22Rv1 (cell line): ENCODE measurements around the gene G6PC1.
"Not testable (repeated sequence)": the region's sequence is repeated elsewhere in the genome, so short reads cannot be mapped to it uniquely, and the experiment has no call there.

Experiments used
- H3K27ac ChIP-seq: fragments of 450-650 bp; 2 replicates; pipeline ENCODE4 v1.5.1; 2017
- ZFX ChIP-seq: fragments of 450-650 bp; IDR thresholded peaks from 2 replicates; pipeline ENCODE4 v1.6.1; 2017; ENCODE audit warnings: antibody characterized with exemption, borderline replicate concordance
- TF ChIP-seq, protein P1 (sequence below): fragments of 450-650 bp; IDR thresholded peaks from 2 replicates; pipeline ENCODE4 v1.5.1; 2017; ENCODE audit warnings: mild to moderate bottlenecking

Gene G6PC1

GRCh38 chr17:42889809-42890208 is 10.8 kb upstream of the G6PC1 start:
- no peak overlapping the region for H3K27ac ChIP-seq
- no peak for TF ChIP-seq ZFX
- TF ChIP-seq, protein P1, sequence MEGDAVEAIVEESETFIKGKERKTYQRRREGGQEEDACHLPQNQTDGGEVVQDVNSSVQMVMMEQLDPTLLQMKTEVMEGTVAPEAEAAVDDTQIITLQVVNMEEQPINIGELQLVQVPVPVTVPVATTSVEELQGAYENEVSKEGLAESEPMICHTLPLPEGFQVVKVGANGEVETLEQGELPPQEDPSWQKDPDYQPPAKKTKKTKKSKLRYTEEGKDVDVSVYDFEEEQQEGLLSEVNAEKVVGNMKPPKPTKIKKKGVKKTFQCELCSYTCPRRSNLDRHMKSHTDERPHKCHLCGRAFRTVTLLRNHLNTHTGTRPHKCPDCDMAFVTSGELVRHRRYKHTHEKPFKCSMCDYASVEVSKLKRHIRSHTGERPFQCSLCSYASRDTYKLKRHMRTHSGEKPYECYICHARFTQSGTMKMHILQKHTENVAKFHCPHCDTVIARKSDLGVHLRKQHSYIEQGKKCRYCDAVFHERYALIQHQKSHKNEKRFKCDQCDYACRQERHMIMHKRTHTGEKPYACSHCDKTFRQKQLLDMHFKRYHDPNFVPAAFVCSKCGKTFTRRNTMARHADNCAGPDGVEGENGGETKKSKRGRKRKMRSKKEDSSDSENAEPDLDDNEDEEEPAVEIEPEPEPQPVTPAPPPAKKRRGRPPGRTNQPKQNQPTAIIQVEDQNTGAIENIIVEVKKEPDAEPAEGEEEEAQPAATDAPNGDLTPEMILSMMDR = no peak

- TF ChIP-seq, protein P1 = no peak
- no peak for TF ChIP-seq ZFX
- H3K27ac ChIP-seq = no peak overlapping the region
Measured at GRCh38 chr17:42891539-42892152, 9.0 kb upstream of the G6PC1 start.

GRCh38 chr17:42893359-42893758 is 7.2 kb upstream of the G6PC1 start:
- no peak overlapping the region for H3K27ac ChIP-seq

DNA sequence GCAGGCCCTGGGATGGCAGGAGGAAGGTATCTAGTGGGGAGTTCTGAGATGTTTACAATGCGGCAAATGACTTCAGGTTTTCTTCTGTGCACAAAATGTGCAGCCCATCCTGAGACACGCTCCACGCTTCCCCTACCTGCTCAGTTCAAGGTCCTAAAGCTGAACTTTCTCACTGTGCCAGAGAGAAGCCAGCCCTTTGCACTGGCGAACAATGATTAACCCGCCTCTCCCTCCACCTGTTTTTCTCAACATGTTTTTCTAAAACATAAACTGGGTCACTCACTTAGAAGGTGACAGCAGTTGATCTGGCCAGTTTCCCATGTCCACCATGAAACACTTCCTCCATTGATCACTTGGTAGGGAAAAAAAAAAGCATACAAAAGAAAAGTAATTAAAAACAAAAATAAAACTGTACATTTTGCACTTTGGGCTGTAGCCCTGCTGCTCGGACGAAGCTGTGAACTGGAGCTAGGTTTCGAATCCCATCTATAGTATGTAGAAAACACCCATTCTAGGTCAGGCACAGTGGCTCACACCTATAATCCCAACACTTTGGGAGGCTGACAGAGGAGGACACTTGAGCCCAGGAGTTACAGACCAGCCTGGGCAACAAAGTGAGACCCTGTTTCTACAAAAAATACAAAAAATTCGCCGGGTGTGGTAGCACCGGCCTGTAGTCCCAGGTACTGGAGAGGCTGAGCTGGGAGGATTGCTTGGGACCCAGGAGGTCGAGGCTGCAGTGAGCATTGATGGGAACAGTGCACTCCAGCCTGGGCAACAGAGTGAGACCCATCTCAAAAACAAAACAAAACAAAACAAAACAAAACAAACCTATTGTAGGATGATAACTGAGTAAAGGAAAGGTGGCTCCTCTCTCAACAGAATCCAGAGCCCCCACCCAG is 6.1 kb upstream of the G6PC1 start:
- no peak overlapping the region for H3K27ac ChIP-seq
- TF ChIP-seq, protein P1 = no peak
- no peak for TF ChIP-seq ZFX

More at GRCh38 chr17:42893359-42893758, 7.2 kb upstream of the G6PC1 start:
- no peak for TF ChIP-seq ZFX
- TF ChIP-seq, protein P1 = no peak

DNA sequence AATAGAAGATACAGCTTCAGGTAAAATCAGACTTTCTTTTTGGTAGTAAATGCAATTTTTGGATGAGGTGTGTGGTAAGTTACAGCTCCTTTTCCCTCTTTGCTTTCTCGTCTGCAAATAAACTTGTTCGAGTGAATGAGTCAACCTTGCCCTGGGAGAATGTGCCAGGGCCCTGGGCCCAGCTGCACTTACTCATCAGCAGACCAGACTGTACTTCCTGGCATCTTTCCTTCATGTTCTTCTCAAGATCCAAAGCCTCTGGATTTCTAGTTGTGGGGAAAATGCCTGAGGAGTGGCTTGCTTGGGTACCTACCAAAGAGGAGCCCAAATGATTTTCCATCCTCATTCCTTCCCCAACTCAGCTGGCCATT is 5.4 kb upstream of the G6PC1 start:
- TF ChIP-seq ZFX = no peak
- TF ChIP-seq, protein P1 = no peak
- no peak overlapping the region for H3K27ac ChIP-seq

GRCh38 chr17:42898147-42898811 is 2.3 kb upstream of the G6PC1 start:
- no peak overlapping the region for H3K27ac ChIP-seq

DNA sequence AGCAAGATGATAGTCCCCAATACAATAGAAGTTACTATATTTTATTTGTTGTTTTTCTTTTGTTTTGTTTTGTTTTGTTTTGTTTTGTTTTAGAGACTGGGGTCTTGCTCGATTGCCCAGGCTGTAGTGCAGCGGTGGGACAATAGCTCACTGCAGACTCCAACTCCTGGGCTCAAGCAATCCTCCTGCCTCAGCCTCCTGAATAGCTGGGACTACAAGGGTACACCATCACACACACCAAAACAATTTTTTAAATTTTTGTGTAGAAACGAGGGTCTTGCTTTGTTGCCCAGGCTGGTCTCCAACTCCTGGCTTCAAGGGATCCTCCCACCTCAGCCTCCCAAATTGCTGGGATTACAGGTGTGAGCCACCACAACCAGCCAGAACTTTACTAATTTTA is 618 bp upstream of the G6PC1 start:
- not testable (repeated sequence) for H3K27ac ChIP-seq

More at GRCh38 chr17:42898147-42898811, 2.3 kb upstream of the G6PC1 start:
- no peak for TF ChIP-seq ZFX
- TF ChIP-seq, protein P1 = no peak
